M059J (cell line): ENCODE measurements around the gene BSCL2. TPM values are rescaled to one million over a fixed set of nuclear protein-coding genes. Genes with fewer than 3 reads are reported as not detected.
"Not testable (repeated sequence)": the region's sequence is repeated elsewhere in the genome, so short reads cannot be mapped to it uniquely, and the experiment has no call there.

Source experiments
- DNase-seq: peaks from one replicate; pipeline ENCODE4 v3.0.0-alpha.2; 2012; ENCODE audit warnings: low read depth
- total RNA-seq: library from RNA; depleted of rRNA; stranded (reverse); fragments of >200 nt; shearing (Covaris generic); gene quantifications from 2 replicates; pipeline ENCODE4 v1.2.3, GENCODE V29; 2014

Gene BSCL2
- total RNA-seq, 1 experiment from 2014 or later: 183 TPM

- DNase-seq: no peak
These were observed 12.2 kb upstream of the BSCL2 start for GRCh38 chr11:62719302-62719978.

- no peak for DNase-seq
These were observed 9.6 kb upstream of the BSCL2 start for GRCh38 chr11:62716816-62717215.

- DNase-seq: no peak
These were observed 9.0 kb upstream of the BSCL2 start for GRCh38 chr11:62716206-62716605.

- DNase-seq: no peak
These were observed 8.2 kb upstream of the BSCL2 start for GRCh38 chr11:62715150-62716130.

GRCh38 chr11:62713343-62713742 is 6.1 kb upstream of the BSCL2 start:
- no peak for DNase-seq

- DNase-seq: no peak
These were observed 5.6 kb upstream of the BSCL2 start for GRCh38 chr11:62712861-62713260.

- DNase-seq: no peak
These were observed 5.1 kb upstream of the BSCL2 start for GRCh38 chr11:62712276-62712812.

- DNase-seq: peak; percentile 62
These were observed 2.7 kb upstream of the BSCL2 start for GRCh38 chr11:62710001-62710345.

GRCh38 chr11:62709247-62710000 is 2.2 kb upstream of the BSCL2 start:
- peak; percentile 98 for DNase-seq

- no peak for DNase-seq
These were observed 1.6 kb upstream of the BSCL2 start for GRCh38 chr11:62708793-62709192.

GRCh38 chr11:62708392-62708791 is 1.2 kb upstream of the BSCL2 start:
- no peak for DNase-seq

GRCh38 chr11:62706850-62707247 is 375 bp downstream of the BSCL2 start:
- DNase-seq: no peak

- peak; percentile 94 for DNase-seq
These were observed 1.1 kb downstream of the BSCL2 start for GRCh38 chr11:62705880-62706849.

GRCh38 chr11:62705413-62705812 is 1.8 kb downstream of the BSCL2 start:
- peak; percentile 50 for DNase-seq

GRCh38 chr11:62703921-62704320 is 3.3 kb downstream of the BSCL2 start:
- DNase-seq: not testable (repeated sequence)

- no peak for DNase-seq
These were observed 5.0 kb downstream of the BSCL2 start for GRCh38 chr11:62702246-62702645.

GRCh38 chr11:62694455-62695167 is 12.6 kb downstream of the BSCL2 start:
- peak; percentile 72 for DNase-seq

GRCh38 chr11:62693624-62694023 is 13.6 kb downstream of the BSCL2 start:
- DNase-seq: not testable (repeated sequence)

GRCh38 chr11:62689421-62690183 is 17.6 kb downstream of the BSCL2 start, which contains the start of gene LRRN4CL:
Gene LRRN4CL (minus strand): TSS chr11:62689530. CDS start chr11:62688508, 1,022 bp downstream.
- peak; percentile 90 for DNase-seq
